H9 (cell line): Measurements from ENCODE around the gene SULT2B1. TPM values are rescaled to one million over a fixed set of nuclear protein-coding genes. Genes with fewer than 3 reads are reported as not detected.
A peak's percentile ranks its signal among the peaks of the same experiment; 100 is the strongest.

Experiments used
- DNase-seq: peaks from one replicate; pipeline ENCODE4 v3.0.0-alpha.2; 2017
- H2AFZ ChIP-seq: one replicate; pipeline ENCODE4 v1.6.1; 2013; ENCODE audit warnings: mild to moderate bottlenecking, low read length, control low read depth, moderate library complexity
- H2AK5ac ChIP-seq: 2 replicates; pipeline ENCODE4 v1.6.1; 2013; ENCODE audit warnings: low read length, control low read depth, mixed read lengths; ENCODE audit not compliant: insufficient read length
- H2BK120ac ChIP-seq: one replicate; pipeline ENCODE4 v1.6.1; 2013; ENCODE audit warnings: low read depth, mild to moderate bottlenecking, low read length, control low read depth, inconsistent platforms; ENCODE audit not compliant: poor library complexity, severe bottlenecking
- H2BK12ac ChIP-seq: 2 replicates; pipeline ENCODE4 v1.6.1; 2013; ENCODE audit warnings: low read length, control low read depth, mixed read lengths, low read depth; ENCODE audit not compliant: insufficient read length
- H2BK15ac ChIP-seq: 2 replicates; pipeline ENCODE4 v1.6.1; 2013; ENCODE audit warnings: low read depth, low read length, control low read depth
- H2BK20ac ChIP-seq: one replicate; pipeline ENCODE4 v1.6.1; 2013; ENCODE audit warnings: low read depth, mild to moderate bottlenecking, low read length, control low read depth, inconsistent platforms; ENCODE audit not compliant: poor library complexity, severe bottlenecking
- H2BK5ac ChIP-seq: 2 replicates; pipeline ENCODE4 v1.6.1; 2013; ENCODE audit warnings: low read length, control low read depth, mixed read lengths; ENCODE audit not compliant: insufficient read length
- H3K14ac ChIP-seq: 2 replicates; pipeline ENCODE4 v1.6.1; 2013; ENCODE audit warnings: low read length, control low read depth; ENCODE audit not compliant: insufficient read depth
- H3K18ac ChIP-seq: 2 replicates; pipeline ENCODE4 v1.6.1; 2013; ENCODE audit warnings: low read depth, mild to moderate bottlenecking, mixed read lengths, low read length, control low read depth; ENCODE audit not compliant: insufficient read length
- H3K23ac ChIP-seq: 2 replicates; pipeline ENCODE4 v1.6.1; 2013; ENCODE audit warnings: low read length, control low read depth, mixed read lengths, low read depth; ENCODE audit not compliant: insufficient read length
- H3K23me2 ChIP-seq: 2 replicates; pipeline ENCODE4 v1.6.1; 2013; ENCODE audit warnings: low read depth, mild to moderate bottlenecking, mixed read lengths, low read length, control low read depth; ENCODE audit not compliant: insufficient read length, poor library complexity, severe bottlenecking
- H3K27ac ChIP-seq: 2 replicates; pipeline ENCODE4 v1.5.1; 2013; ENCODE audit warnings: low read length, control low read depth, mixed read lengths, low read depth; ENCODE audit not compliant: insufficient read length
- H3K27me3 ChIP-seq: 2 replicates; pipeline ENCODE4 v1.6.1; 2013; ENCODE audit warnings: low read length, control low read depth, inconsistent platforms; ENCODE audit not compliant: insufficient read depth
- H3K4ac ChIP-seq: 2 replicates; pipeline ENCODE4 v1.6.1; 2013; ENCODE audit warnings: low read depth, mild to moderate bottlenecking, control low read depth, inconsistent platforms, low read length, moderate library complexity
- H3K4me1 ChIP-seq: 2 replicates; pipeline ENCODE4 v1.6.1; 2013; ENCODE audit warnings: low read length, control low read depth, inconsistent platforms; ENCODE audit not compliant: insufficient read depth
- H3K4me2 ChIP-seq: 2 replicates; pipeline ENCODE4 v1.6.1; 2013; ENCODE audit warnings: low read length, control low read depth, mixed read lengths; ENCODE audit not compliant: insufficient read length, insufficient read depth
- H3K56ac ChIP-seq: 2 replicates; pipeline ENCODE4 v1.6.1; 2013; ENCODE audit warnings: low read depth, mild to moderate bottlenecking, mixed read lengths, low read length, control low read depth; ENCODE audit not compliant: insufficient read length
- H3K79me1 ChIP-seq: 2 replicates; pipeline ENCODE4 v1.6.1; 2013; ENCODE audit warnings: low read depth, mild to moderate bottlenecking, moderate library complexity, low read length, control low read depth, inconsistent platforms; ENCODE audit not compliant: insufficient read depth, poor library complexity, severe bottlenecking
- H3K79me2 ChIP-seq: 2 replicates; pipeline ENCODE4 v1.6.1; 2013; ENCODE audit warnings: low read length, control low read depth, inconsistent platforms; ENCODE audit not compliant: insufficient read depth
- H3K9ac ChIP-seq: 2 replicates; pipeline ENCODE4 v1.6.1; 2013; ENCODE audit warnings: low read length, control low read depth, mixed read lengths; ENCODE audit not compliant: insufficient read length; ENCODE audit errors: extremely low read depth
- H3K9me3 ChIP-seq: one replicate; pipeline ENCODE4 v1.6.1; 2013; ENCODE audit warnings: low read depth, low read length, inconsistent platforms; ENCODE audit not compliant: control insufficient read depth
- H3T11ph ChIP-seq: one replicate; pipeline ENCODE4 v1.6.1; 2013; ENCODE audit warnings: mild to moderate bottlenecking, low read length, control low read depth, inconsistent platforms
- H4K20me1 ChIP-seq: one replicate; pipeline ENCODE4 v1.6.1; 2013; ENCODE audit not compliant: control insufficient read depth, insufficient read length, insufficient read depth
- H4K5ac ChIP-seq: 2 replicates; pipeline ENCODE4 v1.6.1; 2013; ENCODE audit warnings: low read depth, mild to moderate bottlenecking, mixed read lengths, low read length, control low read depth; ENCODE audit not compliant: insufficient read length
- H4K8ac ChIP-seq: replicated peaks from 2 replicates; pipeline ENCODE4 v1.6.1; 2013; ENCODE audit warnings: low read length, control low read depth, mixed read lengths, low read depth; ENCODE audit not compliant: insufficient read length
- H4K91ac ChIP-seq: 2 replicates; pipeline ENCODE4 v1.6.1; 2013; ENCODE audit warnings: low read depth, mild to moderate bottlenecking, moderate library complexity, mixed read lengths, low read length, control low read depth; ENCODE audit not compliant: insufficient read length
- H3K27ac Mint-ChIP-seq, 3 experiments: 2 replicates in 2 of 3; 3 replicates in 1 of 3; pipeline ENCODE4 v1.8.0; 2020 to 2021; ENCODE audit warnings: mixed read lengths in 3 of 3, mild to moderate bottlenecking in 1 of 3, moderate library complexity in 1 of 3
- H3K27me3 Mint-ChIP-seq: 2 replicates; pipeline ENCODE4 v1.8.0; 2021; ENCODE audit warnings: low read depth, mild to moderate bottlenecking, moderate library complexity, mixed read lengths
- H3K36me3 Mint-ChIP-seq, 3 experiments: 2 replicates in 2 of 3; 3 replicates in 1 of 3; pipeline ENCODE4 v1.8.0; 2020 to 2021; ENCODE audit warnings: low read depth in 3 of 3, mixed read lengths in 3 of 3; ENCODE audit not compliant: insufficient read depth in 1 of 3
- H3K4me1 Mint-ChIP-seq, 2 experiments: 2 replicates each; pipeline ENCODE4 v1.8.0; 2020; ENCODE audit warnings: mixed read lengths in 2 of 2
- H3K4me3 Mint-ChIP-seq, 2 experiments: 2 replicates in 1 of 2; 3 replicates in 1 of 2; pipeline ENCODE4 v1.8.0; 2020 to 2021; ENCODE audit warnings: mild to moderate bottlenecking in 2 of 2, mixed read lengths in 2 of 2, moderate library complexity in 1 of 2
- H3K9me3 Mint-ChIP-seq, 2 experiments: 2 replicates in 1 of 2; 3 replicates in 1 of 2; pipeline ENCODE4 v1.8.0; 2020; ENCODE audit warnings: mild to moderate bottlenecking in 2 of 2, mixed read lengths in 2 of 2, moderate library complexity in 1 of 2
- WGBS: extraction: QIAGEN DNeasy Blood & Tissue Kit; methylation state at CpG from one replicate; pipeline ENCODE4 v1.1.7; 2013; ENCODE audit warnings: missing lambda C conversion rate, low lambda C conversion rate, mixed read lengths; ENCODE audit not compliant: insufficient read length; ENCODE audit errors: extremely low coverage; 5-methylcytosine and 5-hydroxymethylcytosine counted together
- total RNA-seq: library from RNA; stranded (reverse); gene quantifications from 2 replicates; pipeline ENCODE4 v1.2.1, GENCODE V29; 2021
- TF ChIP-seq, protein P1 (sequence below): fragments of 200-600 bp; sonication (generic); conservative IDR thresholded peaks from 3 replicates; pipeline ENCODE4 v1.8.0; 2021; ENCODE audit warnings: antibody characterized with exemption, mild to moderate bottlenecking

Gene SULT2B1
- total RNA-seq, 1 experiment from 2014 or later = 1.7 TPM

DNA sequence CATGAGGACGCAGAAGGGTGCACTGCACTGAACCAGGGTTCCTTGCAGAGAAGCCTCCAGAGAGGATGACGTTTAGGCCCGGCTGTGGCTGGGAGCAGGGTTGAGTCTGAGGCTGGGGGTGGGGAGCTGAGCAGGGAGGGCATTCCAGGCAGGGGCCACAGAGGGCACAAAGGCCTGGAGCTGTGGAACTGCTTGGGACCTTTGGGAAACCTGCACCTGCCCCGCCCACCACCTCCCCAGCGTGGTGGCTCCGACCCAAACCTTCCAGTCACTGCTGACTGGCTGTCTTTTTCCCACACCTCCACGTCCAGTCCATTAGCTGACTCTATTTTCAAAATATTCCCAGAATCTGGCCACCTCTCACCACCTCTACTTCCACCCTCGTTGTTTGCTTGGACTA is 35.4 kb upstream of the SULT2B1 start:
- peak overlapping the region in 1 of 3 experiments; percentile 32; a peak in 3 of 7 replicates for H3K27ac Mint-ChIP-seq

More for the DNA sequence above, 35.4 kb upstream of the SULT2B1 start:
- H2BK120ac ChIP-seq = no peak overlapping the region
- no peak overlapping the region for H2BK5ac ChIP-seq
- no peak overlapping the region for H3T11ph ChIP-seq
- H3K79me1 ChIP-seq = no peaks in the 10 kb centered on the region
- no peak overlapping the region for H3K27ac ChIP-seq
- no peak overlapping the region; the same call in 1 of the 2 replicates for H2BK15ac ChIP-seq
- H4K8ac ChIP-seq = no peak overlapping the region
- WGBS = no CpG with 5 or more reads among the region's 8 CpGs
- no peaks in the 10 kb centered on the region for H3K9me3 Mint-ChIP-seq
- H3K56ac ChIP-seq = no peak overlapping the region
- no peak overlapping the region for H2BK12ac ChIP-seq
- H2AK5ac ChIP-seq = no peak overlapping the region
- H3K9me3 ChIP-seq = no peaks in the 10 kb centered on the region
- H4K20me1 ChIP-seq = no peaks in the 10 kb centered on the region
- H2AFZ ChIP-seq = no peak overlapping the region
- H3K27me3 ChIP-seq = peaks cover 2% of the 10 kb centered on the region; the same call in 1 of the 2 replicates
- DNase-seq = no peak
- H2BK20ac ChIP-seq = no peak overlapping the region
- no peaks in the 10 kb centered on the region; the same call in 1 of the 2 replicates for H3K4me1 ChIP-seq
- H4K91ac ChIP-seq = no peak overlapping the region
- no peak overlapping the region for H3K9ac ChIP-seq
- TF ChIP-seq, protein P1, sequence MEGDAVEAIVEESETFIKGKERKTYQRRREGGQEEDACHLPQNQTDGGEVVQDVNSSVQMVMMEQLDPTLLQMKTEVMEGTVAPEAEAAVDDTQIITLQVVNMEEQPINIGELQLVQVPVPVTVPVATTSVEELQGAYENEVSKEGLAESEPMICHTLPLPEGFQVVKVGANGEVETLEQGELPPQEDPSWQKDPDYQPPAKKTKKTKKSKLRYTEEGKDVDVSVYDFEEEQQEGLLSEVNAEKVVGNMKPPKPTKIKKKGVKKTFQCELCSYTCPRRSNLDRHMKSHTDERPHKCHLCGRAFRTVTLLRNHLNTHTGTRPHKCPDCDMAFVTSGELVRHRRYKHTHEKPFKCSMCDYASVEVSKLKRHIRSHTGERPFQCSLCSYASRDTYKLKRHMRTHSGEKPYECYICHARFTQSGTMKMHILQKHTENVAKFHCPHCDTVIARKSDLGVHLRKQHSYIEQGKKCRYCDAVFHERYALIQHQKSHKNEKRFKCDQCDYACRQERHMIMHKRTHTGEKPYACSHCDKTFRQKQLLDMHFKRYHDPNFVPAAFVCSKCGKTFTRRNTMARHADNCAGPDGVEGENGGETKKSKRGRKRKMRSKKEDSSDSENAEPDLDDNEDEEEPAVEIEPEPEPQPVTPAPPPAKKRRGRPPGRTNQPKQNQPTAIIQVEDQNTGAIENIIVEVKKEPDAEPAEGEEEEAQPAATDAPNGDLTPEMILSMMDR = no peak
- no peak overlapping the region for H3K4ac ChIP-seq
- no peaks in the 10 kb centered on the region for H3K36me3 Mint-ChIP-seq
- no peak overlapping the region for H3K23ac ChIP-seq
- H3K18ac ChIP-seq = no peak overlapping the region
- no peak overlapping the region for H4K5ac ChIP-seq
- no peak overlapping the region for H3K4me2 ChIP-seq
- H3K27me3 Mint-ChIP-seq = peaks cover 4% of the 10 kb centered on the region
- H3K4me3 Mint-ChIP-seq = no peak overlapping the region
- no peaks in the 10 kb centered on the region for H3K79me2 ChIP-seq
- no peaks in the 10 kb centered on the region for H3K23me2 ChIP-seq
- H3K4me1 Mint-ChIP-seq = peaks cover 10 to 29% of the 10 kb centered on the region in 2 experiments
- H3K14ac ChIP-seq = no peak overlapping the region; the same call in 1 of the 2 replicates
